GM13976 (cell line): ENCODE measurements around the gene POLDIP2.

Experiments used
- DNase-seq: peaks from one replicate; pipeline ENCODE4 v3.0.0; 2012; ENCODE audit warnings: low spot score
- CTCF ChIP-seq: IDR thresholded peaks from 2 replicates; pipeline ENCODE4 v1.5.1; 2012; ENCODE audit warnings: borderline replicate concordance, mild to moderate bottlenecking; ENCODE audit not compliant: insufficient read depth; ENCODE audit errors: extremely low read depth, missing control alignments, control extremely low read depth
- in situ Hi-C: fragments of 300-500 bp; cut with MboI; formaldehyde crosslinking; loops from one replicate; pipeline ENCODE4 v1.12.0; 2022; ENCODE audit warnings: low sequenced_read_pairs, mixed read lengths, inconsistent platforms; ENCODE audit not compliant: unreplicated experiment

The POLDIP2 gene

GRCh38 chr17:28391401-28391800 is 34.1 kb upstream of the POLDIP2 start:
- DNase-seq, result no peak
- in situ Hi-C loops, result no loop called here
- no peak for TF ChIP-seq CTCF

- in situ Hi-C loops, result no loop called here
- TF ChIP-seq CTCF, result no peak
- DNase-seq, result no peak
Measured at GRCh38 chr17:28390984-28391383, 33.7 kb upstream of the POLDIP2 start.

GRCh38 chr17:28390563-28390962 is 33.2 kb upstream of the POLDIP2 start:
- DNase-seq, result no peak
- in situ Hi-C loops, result no loop called here
- TF ChIP-seq CTCF, result no peak

- TF ChIP-seq CTCF, result no peak
- no peak for DNase-seq
- in situ Hi-C loops, result no loop called here
Measured at GRCh38 chr17:28390141-28390540, 32.8 kb upstream of the POLDIP2 start.

GRCh38 chr17:28388106-28388505 is 30.8 kb upstream of the POLDIP2 start:
- in situ Hi-C loops, result no loop called here
- TF ChIP-seq CTCF, result no peak
- no peak for DNase-seq

GRCh38 chr17:28386391-28386790 is 29.1 kb upstream of the POLDIP2 start:
- in situ Hi-C loops, result no loop called here
- TF ChIP-seq CTCF, result no peak
- no peak for DNase-seq

- TF ChIP-seq CTCF, result no peak
- in situ Hi-C loops, result no loop called here
- no peak for DNase-seq
Measured at GRCh38 chr17:28385406-28385805, 28.1 kb upstream of the POLDIP2 start.
